Upper lobe of left lung (tissue), 6 donors: ENCODE data around the gene CIRBP. TPM values are rescaled to one million over a fixed set of nuclear protein-coding genes. Genes with fewer than 3 reads are reported as not detected.
A peak's percentile ranks its signal among the peaks of the same experiment; 100 is the strongest.

Experiments
- ATAC-seq, 2 donors: fragments of 200-7000 bp; cut with Tn5 transposase; one replicate each; pipeline ENCODE4 v1.9.1; 2022; ENCODE audit warnings: mild to moderate bottlenecking in 2 of 2, moderate library complexity in 2 of 2; ENCODE audit not compliant: low FRiP score in 2 of 2
- DNase-seq, 2 donors: peaks; one replicate each; pipeline ENCODE4 v3.0.0-alpha.2; 2019 to 2020
- H3K27ac ChIP-seq, 4 donors: fragments of 200-600 bp; sonication (generic); one replicate each; pipeline ENCODE4 v1.5.1; 2016 to 2019
- H3K27me3 ChIP-seq, 4 donors: fragments of 200-600 bp; sonication (generic); one replicate each; pipeline ENCODE4 v1.5.1; 2017 to 2019
- H3K36me3 ChIP-seq, 4 donors: fragments of 200-600 bp; sonication (generic); one replicate each; pipeline ENCODE4 v1.5.1; 2016 to 2019
- H3K4me1 ChIP-seq, 4 donors: fragments of 200-600 bp; sonication (generic); one replicate each; pipeline ENCODE4 v1.5.1; 2018 to 2019
- H3K4me3 ChIP-seq, 4 donors: fragments of 200-600 bp; sonication (generic); one replicate each; pipeline ENCODE4 v1.5.1; 2017 to 2019; ENCODE audit warnings: mild to moderate bottlenecking in 2 of 4, moderate library complexity in 1 of 4
- H3K9me3 ChIP-seq, 4 donors: fragments of 200-600 bp; sonication (generic); one replicate each; pipeline ENCODE4 v1.5.1; 2018 to 2019
- EP300 ChIP-seq, 4 donors: sonication (generic); formaldehyde crosslinking; IDR thresholded peaks; one replicate each; pipeline ENCODE4 v1.5.1; 2017; ENCODE audit warnings: antibody characterized with exemption in 4 of 4, control low read depth in 2 of 4
- POLR2A ChIP-seq, 4 donors: fragments of 450-650 bp; IDR thresholded peaks; one replicate each; pipeline ENCODE4 v1.5.1; 2016 to 2017; ENCODE audit warnings: antibody characterized with exemption in 4 of 4, mild to moderate bottlenecking in 2 of 4
- POLR2AphosphoS5 ChIP-seq, 2 donors: sonication (generic); formaldehyde crosslinking; IDR thresholded peaks; one replicate each; pipeline ENCODE4 v1.5.1; 2017; ENCODE audit warnings: antibody characterized with exemption in 2 of 2
- WGBS, 2 donors: methylation state at CpG; one replicate each; pipeline ENCODE4 v1.1.5; 2017 to 2018; 5-methylcytosine and 5-hydroxymethylcytosine counted together
- total RNA-seq, 6 donors: library from RNA; depleted of rRNA in 4 of 6; stranded (reverse); fragments of >200 nt in 4 of 6; gene quantifications; one replicate each; pipeline versions ENCODE4 v1.1.0 to v1.2.1, GENCODE V29; 2016 to 2021
- TF ChIP-seq, protein P1 (sequence below), 6 experiments: fragments of 450-650 bp in 4 of 6; fragments of 200-600 bp in 2 of 6; sonication (generic) in 2 of 6; IDR thresholded peaks; one replicate each; pipeline ENCODE4 v1.5.1; 2016 to 2019; ENCODE audit warnings: antibody characterized with exemption in 6 of 6
- donor health status: DM: no; HTN: no; CAD: no; lungs with moderate emphysema.
- donor health status: DM: no; HTN: yes; CAD: no; lungs with severe emphysema.

The CIRBP gene
- total RNA-seq, 6 donors from 2014 or later = 326 to 1,348 (median 441) TPM

DNA sequence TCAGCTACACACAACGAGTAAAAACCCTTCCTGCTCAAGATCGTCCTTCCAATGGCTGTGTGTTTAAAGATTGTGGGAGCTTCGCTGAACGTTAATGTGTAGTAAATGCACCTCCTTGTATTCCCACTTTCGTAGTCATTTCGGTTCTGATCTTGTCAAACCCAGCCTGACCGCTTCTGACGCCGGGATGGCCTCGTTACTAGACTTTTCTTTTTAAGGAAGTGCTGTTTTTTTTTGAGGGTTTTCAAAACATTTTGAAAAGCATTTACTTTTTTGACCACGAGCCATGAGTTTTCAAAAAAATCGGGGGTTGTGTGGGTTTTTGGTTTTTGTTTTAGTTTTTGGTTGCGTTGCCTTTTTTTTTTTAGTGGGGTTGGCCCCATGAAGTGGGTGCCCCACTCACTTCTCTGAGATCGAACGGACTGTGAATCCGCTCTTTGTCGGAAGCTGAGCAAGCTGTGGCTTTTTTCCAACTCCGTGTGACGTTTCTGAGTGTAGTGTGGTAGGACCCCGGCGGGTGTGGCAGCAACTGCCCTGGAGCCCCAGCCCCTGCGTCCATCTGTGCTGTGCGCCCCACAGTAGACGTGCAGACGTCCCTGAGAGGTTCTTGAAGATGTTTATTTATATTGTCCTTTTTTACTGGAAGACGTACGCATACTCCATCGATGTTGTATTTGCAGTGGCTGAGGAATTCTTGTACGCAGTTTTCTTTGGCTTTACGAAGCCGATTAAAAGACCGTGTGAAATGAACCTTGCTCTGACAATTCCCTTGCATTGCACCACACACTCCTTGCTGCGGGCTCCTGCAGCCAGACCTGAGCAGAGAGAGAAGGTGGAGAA, 3.5 kb downstream of the CIRBP start:
- peak in 1 of 2 donors; percentile 33 for DNase-seq
- peak overlapping the region in 1 of 4 donors; percentile 89 for H3K4me3 ChIP-seq
- peak overlapping the region; percentile 45 to 99 (median 74) for H3K27ac ChIP-seq
- H3K4me1 ChIP-seq = peaks cover 72 to 86% (median 75%) of the 10 kb centered on the region in 4 donors
- no peaks in the 10 kb centered on the region for H3K9me3 ChIP-seq
- TF ChIP-seq, protein P1, sequence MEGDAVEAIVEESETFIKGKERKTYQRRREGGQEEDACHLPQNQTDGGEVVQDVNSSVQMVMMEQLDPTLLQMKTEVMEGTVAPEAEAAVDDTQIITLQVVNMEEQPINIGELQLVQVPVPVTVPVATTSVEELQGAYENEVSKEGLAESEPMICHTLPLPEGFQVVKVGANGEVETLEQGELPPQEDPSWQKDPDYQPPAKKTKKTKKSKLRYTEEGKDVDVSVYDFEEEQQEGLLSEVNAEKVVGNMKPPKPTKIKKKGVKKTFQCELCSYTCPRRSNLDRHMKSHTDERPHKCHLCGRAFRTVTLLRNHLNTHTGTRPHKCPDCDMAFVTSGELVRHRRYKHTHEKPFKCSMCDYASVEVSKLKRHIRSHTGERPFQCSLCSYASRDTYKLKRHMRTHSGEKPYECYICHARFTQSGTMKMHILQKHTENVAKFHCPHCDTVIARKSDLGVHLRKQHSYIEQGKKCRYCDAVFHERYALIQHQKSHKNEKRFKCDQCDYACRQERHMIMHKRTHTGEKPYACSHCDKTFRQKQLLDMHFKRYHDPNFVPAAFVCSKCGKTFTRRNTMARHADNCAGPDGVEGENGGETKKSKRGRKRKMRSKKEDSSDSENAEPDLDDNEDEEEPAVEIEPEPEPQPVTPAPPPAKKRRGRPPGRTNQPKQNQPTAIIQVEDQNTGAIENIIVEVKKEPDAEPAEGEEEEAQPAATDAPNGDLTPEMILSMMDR (IDR thresholded peaks at IDR 0.05) = no peak
- TF ChIP-seq POLR2AphosphoS5 (IDR thresholded peaks at IDR 0.05) (no peak), EP300 (IDR thresholded peaks at IDR 0.05) (no peak), POLR2A (IDR thresholded peaks at IDR 0.05) (no peak)
- peaks cover 32 to 53% (median 44%) of the 10 kb centered on the region in 4 donors for H3K36me3 ChIP-seq
- WGBS, 2 donors = 66 to 67% methylated on average over 32 to 33 of the region's 33 CpGs
- H3K27me3 ChIP-seq = no peaks in the 10 kb centered on the region
- no peak for ATAC-seq

DNA sequence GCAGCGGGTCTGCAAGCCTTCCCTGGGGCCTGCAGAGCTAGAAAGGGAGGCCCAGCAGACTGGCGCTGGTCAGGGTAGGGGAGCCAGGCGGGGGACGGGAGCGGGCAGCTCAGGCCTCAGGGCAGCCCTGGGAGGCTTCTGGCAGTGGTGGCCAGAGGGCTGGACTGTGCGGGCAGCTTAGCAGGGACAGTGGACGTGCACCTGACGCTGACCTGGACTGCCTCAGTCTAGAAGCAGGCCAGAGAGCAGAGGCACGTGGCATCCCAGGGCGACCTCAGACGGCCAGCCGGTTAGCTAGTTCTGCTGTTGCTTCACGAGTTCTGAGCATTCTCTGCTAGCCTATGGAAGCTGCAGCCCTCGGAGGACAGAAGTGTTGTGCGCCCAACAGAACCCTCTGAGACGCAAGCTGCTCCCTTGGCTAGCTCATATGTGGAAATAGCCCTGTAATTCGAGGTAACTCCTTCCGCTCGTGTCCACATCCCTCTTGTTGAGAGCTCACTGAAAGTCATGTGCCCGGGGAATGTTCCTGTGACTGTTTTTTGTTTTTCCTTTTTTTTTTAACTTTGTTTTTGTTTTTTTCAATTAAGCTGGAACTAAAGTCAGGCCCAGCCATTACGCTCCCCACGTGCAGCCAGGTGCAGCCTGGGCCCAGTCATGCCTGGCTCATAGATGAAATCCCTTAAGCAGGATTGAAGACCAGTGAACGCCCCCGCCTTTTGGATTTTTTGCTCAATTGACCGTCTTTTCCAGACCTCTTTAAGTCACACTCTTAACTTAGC, 4.3 kb downstream of the CIRBP start:
- H3K4me3 ChIP-seq = no peak overlapping the region
- ATAC-seq (no peak), DNase-seq (peak; percentile 55 to 75)
- peaks cover 32 to 57% (median 44%) of the 10 kb centered on the region in 4 donors for H3K36me3 ChIP-seq
- no peaks in the 10 kb centered on the region for H3K27me3 ChIP-seq
- H3K4me1 ChIP-seq = peaks cover 64 to 78% (median 67%) of the 10 kb centered on the region in 4 donors
- no peaks in the 10 kb centered on the region for H3K9me3 ChIP-seq
- WGBS, 2 donors = 81 to 85% methylated on average over 19 to 25 of the region's 25 CpGs
- H3K27ac ChIP-seq = peak overlapping the region; percentile 45 to 99 (median 94)
- TF ChIP-seq, protein P1 (IDR thresholded peaks at IDR 0.05) = no peak
- TF ChIP-seq POLR2A (IDR thresholded peaks at IDR 0.05) (peak in 1 of 4 donors; percentile 10), EP300 (IDR thresholded peaks at IDR 0.05) (no peak)

DNA sequence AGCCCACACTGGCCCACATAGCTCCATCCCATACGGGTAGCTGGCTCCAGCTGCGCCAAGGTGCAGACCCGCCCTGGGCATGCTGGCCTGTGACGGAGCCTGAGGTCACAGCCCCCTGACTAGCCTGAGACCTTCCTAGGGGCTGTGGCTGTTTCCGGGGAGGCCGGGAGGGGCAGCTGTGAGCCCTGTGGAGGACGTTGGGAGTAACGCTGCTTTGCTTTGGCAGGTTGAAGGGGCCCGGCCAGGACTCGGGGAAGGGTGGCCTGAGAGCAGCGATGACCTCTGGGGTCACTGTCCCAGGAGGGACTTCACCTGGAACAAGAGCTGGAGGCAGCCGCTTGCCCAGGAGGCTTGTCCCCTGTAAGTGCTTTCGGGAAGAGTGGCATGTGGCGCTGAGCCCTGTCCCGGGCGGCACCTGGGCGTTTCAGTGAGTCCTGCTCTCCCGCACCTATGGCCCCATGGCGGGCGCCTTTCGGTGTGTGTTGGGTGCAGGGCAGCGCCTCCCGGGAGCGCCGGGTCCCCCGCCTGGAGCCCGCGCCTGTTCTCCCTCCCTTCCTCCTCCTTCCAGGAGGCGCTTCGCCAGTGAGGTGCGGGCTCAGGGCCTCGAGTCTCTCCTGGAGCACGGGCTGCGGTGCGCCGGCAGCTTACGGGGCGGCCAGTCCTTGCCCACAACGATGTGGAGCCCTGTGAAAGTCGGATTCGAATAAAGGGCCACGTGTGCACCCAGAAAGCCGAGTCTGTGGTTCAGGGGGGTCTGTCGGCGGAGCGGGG, 5.1 kb downstream of the CIRBP start:
- no peak for ATAC-seq

DNA sequence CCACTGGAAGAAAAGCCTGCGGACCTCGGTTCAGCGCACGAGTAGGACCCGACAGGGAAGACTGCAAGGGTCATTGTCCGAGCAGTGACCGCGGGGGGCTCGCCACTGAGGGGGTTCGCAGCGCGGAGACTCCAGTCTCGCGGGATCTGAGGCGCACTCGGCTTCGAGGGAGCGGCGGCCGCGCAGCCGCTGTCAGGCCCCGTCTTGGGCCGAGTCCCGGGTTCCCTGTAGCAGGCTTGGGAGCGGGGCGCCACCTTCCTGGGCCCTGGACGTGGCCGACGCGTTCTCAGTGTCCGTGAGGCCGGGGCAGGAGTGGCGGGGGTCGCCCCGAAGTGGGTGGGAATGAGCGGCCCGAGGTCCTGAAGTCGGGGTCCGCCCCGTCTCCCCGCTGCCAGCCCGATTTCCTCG, 5.7 kb downstream of the CIRBP start:
- H3K4me1 ChIP-seq = peaks cover 61 to 71% (median 62%) of the 10 kb centered on the region in 4 donors

More for the DNA sequence above, 5.1 kb downstream of the CIRBP start:
- peaks cover 37 to 65% (median 50%) of the 10 kb centered on the region in 4 donors for H3K36me3 ChIP-seq
- H3K27ac ChIP-seq = peak overlapping the region; percentile 92 to 99 (median 97)
- no peaks in the 10 kb centered on the region for H3K9me3 ChIP-seq
- DNase-seq = peak in 1 of 2 donors; percentile 87
- H3K27me3 ChIP-seq = no peaks in the 10 kb centered on the region
- WGBS, 2 donors = 83 to 87% methylated on average over 45 of the region's 46 CpGs
- peaks cover 61 to 73% (median 62%) of the 10 kb centered on the region in 4 donors for H3K4me1 ChIP-seq
- H3K4me3 ChIP-seq = peak overlapping the region in 3 of 4 donors; percentile 60 to 69 (median 69)
- TF ChIP-seq, protein P1 (IDR thresholded peaks at IDR 0.05) = no peak
- no peak for TF ChIP-seq POLR2AphosphoS5 (IDR thresholded peaks at IDR 0.05)
- no peak for TF ChIP-seq EP300 (IDR thresholded peaks at IDR 0.05)
- no peak for TF ChIP-seq POLR2A (IDR thresholded peaks at IDR 0.05)

More for the DNA sequence above, 5.7 kb downstream of the CIRBP start:
- no peaks in the 10 kb centered on the region for H3K27me3 ChIP-seq
- no peak for DNase-seq
- H3K27ac ChIP-seq = peak overlapping the region; percentile 92 to 99 (median 97)
- peak in 1 of 2 donors; percentile 0 for ATAC-seq
- 45 to 89% methylated on average over 5 to 35 of the region's 44 CpGs for WGBS, 2 donors
- peaks cover 37 to 68% (median 53%) of the 10 kb centered on the region in 4 donors for H3K36me3 ChIP-seq
- no peak for TF ChIP-seq POLR2AphosphoS5 (IDR thresholded peaks at IDR 0.05)
- no peak for TF ChIP-seq POLR2A (IDR thresholded peaks at IDR 0.05)
- H3K9me3 ChIP-seq = no peaks in the 10 kb centered on the region
- H3K4me3 ChIP-seq = peak overlapping the region in 3 of 4 donors; percentile 60 to 69 (median 69)
